SU-DHL-6 (cell line): Measurements from ENCODE around the gene EGFL8.

Experiments used
- H2AFZ ChIP-seq: fragments of 200-600 bp; sonication (generic); 2 replicates; pipeline ENCODE4 v1.6.1; 2014; ENCODE audit warnings: low read depth, mild to moderate bottlenecking, moderate library complexity, mixed read lengths, antibody characterized with exemption, low read length; ENCODE audit not compliant: severe bottlenecking
- H3F3A ChIP-seq: fragments of 200-600 bp; shearing (Covaris generic); 2 replicates; pipeline ENCODE4 v1.6.0; 2016; ENCODE audit warnings: antibody characterized with exemption, mild to moderate bottlenecking; ENCODE audit not compliant: insufficient read depth
- H3K27ac ChIP-seq: fragments of 200-600 bp; sonication (generic); 2 replicates; pipeline ENCODE4 v1.5.1; 2016; ENCODE audit warnings: low read depth, mild to moderate bottlenecking, low read length, moderate library complexity, mixed read lengths
- H3K27me3 ChIP-seq: fragments of 200-600 bp; sonication (generic), shearing (Covaris generic); 2 replicates; pipeline ENCODE4 v1.6.0; 2014; ENCODE audit warnings: mild to moderate bottlenecking, low read length
- H3K36me3 ChIP-seq: fragments of 200-600 bp; sonication (generic); 2 replicates; pipeline ENCODE4 v1.6.1; 2014; ENCODE audit warnings: mild to moderate bottlenecking, low read length, mixed read lengths
- H3K4me2 ChIP-seq: fragments of 300-600, 200-600 bp; shearing (Covaris generic), sonication (generic); 2 replicates; pipeline ENCODE4 v1.6.0; 2014; ENCODE audit warnings: low read length, low read depth, mild to moderate bottlenecking; ENCODE audit not compliant: poor library complexity, severe bottlenecking
- H3K4me3 ChIP-seq: fragments of 200-600 bp; sonication (generic); 2 replicates; pipeline ENCODE4 v1.5.1; 2014; ENCODE audit warnings: antibody characterized with exemption, low read length, mild to moderate bottlenecking, mixed read lengths; ENCODE audit not compliant: insufficient read depth, poor library complexity, severe bottlenecking
- H3K79me2 ChIP-seq: fragments of 200-600 bp; sonication (generic); 2 replicates; pipeline ENCODE4 v1.6.1; 2014; ENCODE audit warnings: mild to moderate bottlenecking, low read length, moderate library complexity; ENCODE audit not compliant: insufficient read depth
- H3K9ac ChIP-seq: fragments of 200-600 bp; sonication (generic); 2 replicates; pipeline ENCODE4 v1.7.0; 2014; ENCODE audit warnings: mild to moderate bottlenecking, low read length
- H3K9me2 ChIP-seq: fragments of 200-600 bp; sonication (generic); replicated peaks from 2 replicates; pipeline ENCODE4 v1.6.1; 2014; ENCODE audit warnings: low read length; ENCODE audit not compliant: insufficient read depth
- H3K9me3 ChIP-seq: fragments of 200-600 bp; sonication (generic); 2 replicates; pipeline ENCODE4 v1.6.1; 2014; ENCODE audit warnings: low read length, mixed read lengths; ENCODE audit not compliant: insufficient read depth
- H4K20me1 ChIP-seq: fragments of 200-600 bp; sonication (generic); 2 replicates; pipeline ENCODE4 v1.6.1; 2014; ENCODE audit warnings: low read depth, mild to moderate bottlenecking, antibody characterized with exemption, low read length, moderate library complexity, mixed read lengths
- EZH2phosphoT487 ChIP-seq: fragments of 200-600 bp; sonication (generic), shearing (Covaris generic); conservative IDR thresholded peaks from 2 replicates; pipeline ENCODE4 v1.6.1; 2018; ENCODE audit warnings: mild to moderate bottlenecking, antibody characterized with exemption, low read length, moderate library complexity, mixed read lengths
- TF ChIP-seq, protein P1 (sequence below): fragments of 200-600 bp; sonication (generic); IDR thresholded peaks from one replicate; pipeline ENCODE4 v1.5.1; 2017; ENCODE audit warnings: antibody characterized with exemption, mild to moderate bottlenecking, low read length, moderate library complexity; ENCODE audit not compliant: insufficient read depth, poor library complexity, severe bottlenecking

Gene EGFL8

GRCh38 chr6:32173051-32173727 lies 8.8 kb downstream of the EGFL8 start:
- H3K27me3 ChIP-seq, result no peaks in the 10 kb centered on the region
- H3K79me2 ChIP-seq, result peaks cover 19% of the 10 kb centered on the region
- no peaks in the 10 kb centered on the region for H3K9me2 ChIP-seq
- H3K4me3 ChIP-seq, result no peak overlapping the region
- H3K36me3 ChIP-seq, result no peaks in the 10 kb centered on the region
- TF ChIP-seq EZH2phosphoT487, result no peak
- TF ChIP-seq, protein P1, sequence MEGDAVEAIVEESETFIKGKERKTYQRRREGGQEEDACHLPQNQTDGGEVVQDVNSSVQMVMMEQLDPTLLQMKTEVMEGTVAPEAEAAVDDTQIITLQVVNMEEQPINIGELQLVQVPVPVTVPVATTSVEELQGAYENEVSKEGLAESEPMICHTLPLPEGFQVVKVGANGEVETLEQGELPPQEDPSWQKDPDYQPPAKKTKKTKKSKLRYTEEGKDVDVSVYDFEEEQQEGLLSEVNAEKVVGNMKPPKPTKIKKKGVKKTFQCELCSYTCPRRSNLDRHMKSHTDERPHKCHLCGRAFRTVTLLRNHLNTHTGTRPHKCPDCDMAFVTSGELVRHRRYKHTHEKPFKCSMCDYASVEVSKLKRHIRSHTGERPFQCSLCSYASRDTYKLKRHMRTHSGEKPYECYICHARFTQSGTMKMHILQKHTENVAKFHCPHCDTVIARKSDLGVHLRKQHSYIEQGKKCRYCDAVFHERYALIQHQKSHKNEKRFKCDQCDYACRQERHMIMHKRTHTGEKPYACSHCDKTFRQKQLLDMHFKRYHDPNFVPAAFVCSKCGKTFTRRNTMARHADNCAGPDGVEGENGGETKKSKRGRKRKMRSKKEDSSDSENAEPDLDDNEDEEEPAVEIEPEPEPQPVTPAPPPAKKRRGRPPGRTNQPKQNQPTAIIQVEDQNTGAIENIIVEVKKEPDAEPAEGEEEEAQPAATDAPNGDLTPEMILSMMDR, result no peak
- H4K20me1 ChIP-seq, result no peaks in the 10 kb centered on the region
- H3K4me2 ChIP-seq, result no peak overlapping the region
- no peak overlapping the region for H2AFZ ChIP-seq
- no peak overlapping the region for H3K9ac ChIP-seq
- peaks cover 16% of the 10 kb centered on the region for H3F3A ChIP-seq
- H3K9me3 ChIP-seq, result no peaks in the 10 kb centered on the region
- H3K27ac ChIP-seq, result no peak overlapping the region

DNA sequence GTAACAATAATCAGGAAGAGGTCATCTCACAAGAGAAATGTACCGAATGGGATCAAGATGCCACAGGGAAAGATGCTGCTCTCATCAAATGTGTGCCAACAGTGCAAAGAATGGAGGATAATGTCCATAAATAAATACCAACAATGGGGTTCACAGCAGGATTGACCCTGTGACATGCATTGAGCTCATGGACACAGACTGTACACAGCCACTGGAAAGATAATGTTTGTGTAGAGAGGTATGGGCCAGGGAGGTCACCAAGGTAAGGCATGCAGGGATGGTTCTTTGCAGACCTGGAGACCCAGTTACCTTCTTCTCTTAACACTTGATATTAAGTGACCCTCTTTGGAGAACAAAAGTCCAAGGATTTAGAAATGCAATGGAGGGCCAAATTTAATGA lies 10.0 kb downstream of the EGFL8 start:
- TF ChIP-seq, protein P1, result no peak
- no peak for TF ChIP-seq EZH2phosphoT487
- Histone ChIP-seq H3K27ac (no peak overlapping the region), H4K20me1 (no peaks in the 10 kb centered on the region), H3K9ac (no peak overlapping the region), H3K4me2 (peak overlapping the region; percentile 73), H3K36me3 (no peaks in the 10 kb centered on the region), H3K4me3 (no peak overlapping the region), H3K27me3 (no peaks in the 10 kb centered on the region), H3K9me2 (no peaks in the 10 kb centered on the region), H3F3A (peaks cover 16% of the 10 kb centered on the region), H2AFZ (no peak overlapping the region), H3K9me3 (no peaks in the 10 kb centered on the region), H3K79me2 (peaks cover 29% of the 10 kb centered on the region)

DNA sequence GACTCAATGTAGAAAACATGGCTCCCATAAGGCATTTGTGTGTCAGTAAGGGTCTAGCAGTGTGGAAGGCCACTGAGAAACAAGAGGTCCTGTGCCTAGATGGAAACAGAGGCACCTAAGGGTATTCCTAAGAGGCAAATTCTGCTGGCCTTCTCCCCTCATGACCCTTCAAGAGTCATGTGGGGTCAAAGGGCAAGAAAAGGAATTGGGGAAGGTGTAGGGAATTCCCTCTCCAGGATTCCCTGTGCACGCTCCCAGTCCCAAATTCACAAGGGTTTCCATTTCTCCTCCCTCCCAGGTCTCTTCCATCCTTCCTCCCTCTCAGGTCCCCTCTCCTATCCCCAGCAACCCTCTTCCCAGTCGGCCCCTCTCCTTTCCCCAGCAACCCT lies 10.9 kb downstream of the EGFL8 start:
- TF ChIP-seq EZH2phosphoT487, result no peak
- TF ChIP-seq, protein P1, result no peak
- Histone ChIP-seq H4K20me1 (no peaks in the 10 kb centered on the region), H3K9me2 (no peaks in the 10 kb centered on the region), H3K4me3 (peak overlapping the region; percentile 86), H3K79me2 (peaks cover 31% of the 10 kb centered on the region), H3K9me3 (no peaks in the 10 kb centered on the region), H3K27me3 (no peaks in the 10 kb centered on the region), H2AFZ (peak overlapping the region; percentile 39), H3K9ac (peak overlapping the region; percentile 88), H3F3A (peaks cover 16% of the 10 kb centered on the region), H3K4me2 (peak overlapping the region; percentile 73), H3K27ac (no peak overlapping the region; the same call in 1 of the 2 replicates), H3K36me3 (no peaks in the 10 kb centered on the region)
